GM12874 (cell line): Measurements from ENCODE around the gene BANF1.

Experiments used
- CTCF ChIP-seq: IDR thresholded peaks from 2 replicates; pipeline ENCODE4 v1.5.1; 2011; ENCODE audit warnings: low read depth, mild to moderate bottlenecking, control low read depth, low read length, moderate library complexity; ENCODE audit not compliant: insufficient read depth

Gene BANF1

DNA sequence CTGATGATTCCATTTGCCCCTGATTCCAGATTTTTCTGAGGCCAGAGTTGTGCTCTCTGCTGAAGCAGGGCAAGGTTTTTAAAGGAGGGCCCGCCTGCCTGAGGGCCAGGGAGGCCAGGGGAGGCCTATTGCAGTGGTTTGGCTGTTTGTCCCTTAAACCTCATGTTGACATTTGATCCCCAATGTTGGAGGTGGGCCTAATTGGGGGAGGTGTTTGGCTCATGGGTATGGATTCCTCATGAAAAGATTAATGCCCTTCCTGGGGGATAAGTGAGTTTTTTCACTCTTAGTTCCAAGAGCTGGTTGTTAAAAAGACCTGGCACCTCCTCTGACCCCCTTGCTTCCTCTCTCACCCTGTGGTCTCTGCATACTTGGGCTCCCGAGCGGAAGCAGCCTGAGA lies 37.5 kb downstream of the BANF1 start:
- no peak for TF ChIP-seq CTCF

GRCh38 chr11:66042227-66042995 lies 40.1 kb downstream of the BANF1 start:
- no peak for TF ChIP-seq CTCF

DNA sequence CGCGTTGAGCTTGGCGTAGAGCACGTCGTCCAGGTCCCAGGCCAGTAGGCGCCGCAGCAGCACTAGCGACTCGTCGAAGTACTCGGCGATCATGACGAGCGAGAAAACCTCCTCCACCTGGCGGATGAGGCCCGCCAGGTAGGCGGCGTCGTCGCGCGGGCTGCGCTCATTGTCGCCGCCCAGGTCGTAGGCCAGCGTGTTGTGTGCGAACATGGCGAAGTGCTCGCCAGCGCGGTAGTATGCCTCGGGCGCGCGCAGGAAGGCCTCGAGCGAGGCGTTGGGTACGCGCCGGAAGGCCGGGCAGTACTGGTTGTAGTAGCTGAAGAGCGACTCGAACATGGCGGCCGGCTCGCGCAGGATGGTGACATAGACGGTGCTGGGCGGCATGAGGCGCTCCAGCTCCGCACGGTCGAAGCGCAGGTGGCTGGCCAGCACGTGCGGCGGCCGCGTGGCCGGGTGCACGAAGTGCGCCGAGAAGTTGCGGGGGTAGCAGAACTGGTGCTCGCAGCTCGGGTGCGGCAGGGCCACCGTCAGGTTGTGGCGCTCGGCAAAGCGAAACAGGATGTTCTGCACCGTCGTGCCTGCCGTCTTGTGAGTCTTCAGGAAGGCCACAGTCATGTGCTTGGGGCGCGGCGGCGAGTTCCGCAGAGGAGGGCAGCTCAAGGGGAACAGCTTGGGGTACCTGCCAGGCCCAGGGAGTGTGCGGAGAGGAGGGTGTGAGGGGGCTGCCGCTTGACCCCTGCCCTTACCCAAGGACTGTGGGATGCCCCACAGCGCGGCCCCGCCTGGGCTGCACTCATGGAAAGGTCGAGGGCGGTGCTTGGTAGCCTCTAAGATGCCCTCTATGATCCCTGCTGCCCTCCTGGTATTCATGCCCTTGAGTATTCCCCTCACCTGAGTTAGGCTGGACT lies 40.9 kb downstream of the BANF1 start:
- TF ChIP-seq CTCF, result no peak

DNA sequence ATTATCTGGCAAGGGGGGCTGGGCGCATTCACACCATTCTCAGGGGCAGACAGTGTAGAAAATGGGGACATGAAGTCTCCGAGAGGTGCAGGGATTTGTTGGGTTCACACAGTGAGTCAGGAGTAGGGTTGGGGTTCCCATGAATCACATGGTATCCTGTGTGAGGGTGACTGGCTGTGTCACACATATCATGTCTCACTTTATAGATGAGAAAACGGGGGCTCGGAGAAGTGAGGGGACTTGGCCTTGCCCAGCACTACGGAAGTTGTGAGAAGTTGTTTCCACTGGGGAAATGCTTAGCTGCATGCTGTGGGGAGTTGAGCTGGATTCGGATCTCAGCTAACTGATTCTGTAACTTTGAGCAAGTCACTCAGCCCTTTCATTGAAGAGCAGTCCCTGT lies 42.5 kb downstream of the BANF1 start:
- TF ChIP-seq CTCF, result no peak

DNA sequence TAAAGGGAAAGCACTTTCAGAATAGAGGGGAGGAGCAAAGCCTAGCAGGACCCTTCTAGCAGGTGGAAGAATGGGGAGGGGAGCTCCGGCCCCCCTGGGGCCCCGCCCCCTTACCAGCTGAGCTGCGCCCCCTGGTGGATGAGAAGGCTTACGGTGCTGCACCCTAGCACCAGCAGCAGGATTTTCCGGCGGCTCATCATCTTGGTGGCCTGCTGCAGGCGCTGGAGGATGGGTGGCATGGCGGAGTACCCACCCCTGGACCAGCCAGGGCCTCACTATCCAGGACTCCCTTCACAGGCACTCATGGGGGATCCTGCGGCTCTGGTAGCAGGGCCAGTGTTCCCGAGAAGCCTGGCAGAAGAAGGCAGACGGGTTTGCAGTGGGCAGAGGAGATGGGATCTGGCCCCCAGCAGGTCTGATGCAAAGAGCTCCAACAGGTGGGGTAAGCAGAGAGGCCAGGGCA lies 42.9 kb downstream of the BANF1 start:
- TF ChIP-seq CTCF, result peak; percentile 98

DNA sequence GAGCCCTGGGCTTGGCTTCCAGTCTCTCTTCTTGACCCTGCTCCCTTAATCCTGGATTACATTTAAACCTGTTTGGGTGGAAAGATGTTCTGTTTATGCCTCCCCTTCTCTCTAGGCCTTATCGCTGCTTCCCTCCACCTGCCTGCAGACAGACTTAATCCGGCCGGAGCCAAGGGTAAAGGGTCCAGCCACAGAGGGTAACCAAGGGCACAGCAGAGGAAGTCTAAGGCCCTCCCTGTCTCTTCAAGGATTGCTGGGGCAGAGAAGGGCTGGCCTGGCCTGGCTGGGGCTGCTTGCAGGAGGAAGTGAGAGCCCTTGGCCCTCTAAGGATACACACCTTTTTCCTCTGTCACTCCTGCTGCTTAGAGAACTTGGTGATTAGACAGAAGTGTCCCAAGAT lies 44.6 kb downstream of the BANF1 start:
- TF ChIP-seq CTCF, result no peak
